ENCODE measurements around the gene CNDP2. TPM values are rescaled to one million over a fixed set of nuclear protein-coding genes. Genes with fewer than 3 reads are reported as not detected.
"Not testable (repeated sequence)": the region's sequence is repeated elsewhere in the genome, so short reads cannot be mapped to it uniquely, and the experiment has no call there.

Gene CNDP2
- total RNA-seq, 2 experiments from 2014 or later: 201 to 207 TPM

DNA sequence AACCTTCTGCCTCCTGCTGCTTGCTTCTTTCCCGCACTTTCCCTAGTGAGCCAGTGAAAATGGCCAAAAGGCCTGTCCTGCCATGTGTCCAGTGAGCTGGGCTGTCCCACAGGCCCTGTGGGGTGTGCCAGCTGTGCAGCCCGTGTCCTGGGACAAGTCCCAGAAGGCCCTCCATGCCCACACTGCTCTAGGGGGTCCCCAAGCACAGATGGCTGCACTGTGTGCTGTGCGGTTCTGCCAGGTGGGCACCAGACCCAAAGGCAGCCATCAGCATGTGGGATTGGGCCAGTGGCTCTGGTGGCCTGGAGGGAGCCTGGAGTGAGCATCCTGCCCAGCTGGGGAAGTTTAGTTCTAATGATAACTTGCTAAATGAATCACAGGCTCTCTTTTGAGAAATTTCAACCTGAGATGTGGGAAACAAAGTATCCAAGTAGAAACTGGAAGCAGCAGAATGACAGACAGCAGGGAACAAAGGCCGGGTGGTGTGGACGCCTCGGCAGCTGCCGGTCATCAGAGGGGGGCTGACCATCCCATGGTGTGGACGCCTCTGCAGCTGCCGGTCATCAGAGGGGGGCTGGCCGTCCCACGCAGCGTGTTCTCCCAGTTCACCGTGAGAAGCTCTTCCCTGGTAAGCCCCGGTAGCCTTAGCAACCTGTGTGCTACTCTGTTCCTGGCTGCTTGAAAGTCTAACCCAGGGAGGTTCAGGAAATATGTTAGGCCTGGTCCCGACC lies 9.9 kb upstream of the CNDP2 start:
- H3K9me3 Mint-ChIP-seq: no peaks in the 10 kb centered on the region
- peaks cover 19% of the 10 kb centered on the region for H3K4me1 Mint-ChIP-seq
- peak overlapping the region; percentile 29 for H3K27ac Mint-ChIP-seq
- no peaks in the 10 kb centered on the region for H3K27me3 Mint-ChIP-seq
- DNase-seq: no peak
- no peak overlapping the region for H3K4me3 Mint-ChIP-seq
- H3K36me3 Mint-ChIP-seq: no peaks in the 10 kb centered on the region

DNA sequence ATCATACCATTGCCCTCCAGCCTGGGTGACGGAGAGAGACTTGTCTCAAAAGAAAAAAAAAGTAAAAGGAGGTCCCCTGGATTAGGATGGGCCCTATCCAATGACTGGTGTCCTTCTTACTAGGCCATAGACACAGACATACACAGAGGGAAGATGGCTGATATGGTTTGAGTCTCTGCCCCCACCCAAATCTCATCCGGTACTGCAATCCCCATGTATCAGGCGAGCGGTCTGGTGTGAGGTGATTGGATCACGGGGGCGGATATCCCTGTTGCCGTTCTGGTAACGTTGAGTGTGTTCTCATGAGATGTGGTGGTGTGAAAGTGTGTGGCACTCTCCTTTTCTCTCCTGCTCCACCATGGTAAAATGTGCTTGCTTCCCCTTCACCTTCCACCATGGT lies 7.8 kb upstream of the CNDP2 start:
- H3K9me3 Mint-ChIP-seq: no peaks in the 10 kb centered on the region
- no peaks in the 10 kb centered on the region for H3K36me3 Mint-ChIP-seq
- no peak overlapping the region for H3K4me3 Mint-ChIP-seq
- H3K27ac Mint-ChIP-seq: no peak overlapping the region
- peaks cover 16% of the 10 kb centered on the region for H3K4me1 Mint-ChIP-seq
- no peaks in the 10 kb centered on the region for H3K27me3 Mint-ChIP-seq
- DNase-seq: no peak

DNA sequence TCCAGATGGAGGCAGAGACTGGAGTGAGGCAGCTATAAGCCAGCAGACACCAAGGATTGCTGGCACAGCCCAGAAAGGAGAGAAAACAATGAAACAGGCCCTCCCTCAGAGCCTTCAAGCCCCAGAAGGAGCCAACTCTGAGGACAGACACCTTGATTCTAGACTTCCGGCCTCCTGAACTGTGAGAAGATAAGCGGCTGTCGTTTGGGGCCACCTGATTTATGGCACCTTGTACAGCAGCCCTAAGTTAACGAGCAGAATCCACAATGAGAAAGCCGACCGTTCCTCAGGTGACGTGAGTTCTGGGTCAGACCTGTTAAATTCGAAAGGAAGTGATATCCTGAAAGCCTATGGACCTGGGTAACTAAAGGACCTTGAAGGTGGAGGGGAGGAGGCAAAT lies 7.3 kb upstream of the CNDP2 start:
- Mint-ChIP-seq H3K27me3 (no peaks in the 10 kb centered on the region), H3K4me1 (peaks cover 20% of the 10 kb centered on the region), H3K9me3 (no peaks in the 10 kb centered on the region), H3K36me3 (no peaks in the 10 kb centered on the region), H3K4me3 (no peak overlapping the region), H3K27ac (no peak overlapping the region)
- no peak for DNase-seq

DNA sequence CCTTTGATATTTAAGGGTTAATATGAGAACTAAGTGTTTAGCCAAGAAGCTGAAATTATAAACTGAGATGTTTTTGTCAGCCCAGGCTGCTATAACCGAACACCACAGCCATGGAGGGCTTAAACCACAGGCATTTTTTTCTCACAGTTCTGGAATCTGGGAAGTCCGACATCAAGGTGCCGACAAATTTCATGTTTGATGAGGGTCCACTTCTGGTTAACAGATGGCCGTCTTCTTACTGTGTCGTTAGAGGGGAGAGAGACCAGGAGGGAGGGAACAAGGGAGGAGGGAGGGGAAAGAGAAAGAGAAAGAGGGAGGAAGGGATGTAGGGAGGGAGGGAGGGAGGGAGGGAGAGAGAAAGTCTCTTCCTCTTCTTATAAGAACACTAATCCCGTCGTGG lies 6.5 kb upstream of the CNDP2 start:
- Mint-ChIP-seq H3K27ac (no peak overlapping the region), H3K9me3 (no peaks in the 10 kb centered on the region), H3K27me3 (no peaks in the 10 kb centered on the region), H3K4me3 (no peak overlapping the region), H3K36me3 (no peaks in the 10 kb centered on the region), H3K4me1 (peaks cover 18% of the 10 kb centered on the region)
- DNase-seq: no peak

DNA sequence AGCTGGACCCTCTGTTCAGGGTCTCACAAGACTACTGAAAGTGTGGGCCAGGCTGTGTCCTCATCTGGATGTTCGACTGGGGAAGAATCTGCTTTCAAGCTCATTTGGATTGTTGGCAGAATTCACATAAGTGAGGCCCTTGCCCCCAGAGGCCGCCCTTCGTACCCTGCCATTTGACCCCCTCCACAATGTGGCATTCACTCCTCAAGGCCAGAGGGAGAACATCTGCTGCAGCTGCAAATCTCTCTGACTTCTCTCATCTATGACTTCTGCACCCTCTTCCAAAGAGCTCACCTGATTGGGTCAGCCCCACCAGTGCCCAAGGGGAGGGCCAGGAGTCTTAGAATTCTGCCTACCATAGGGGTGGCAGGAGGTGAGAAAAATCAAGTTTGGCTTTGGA lies 3.9 kb upstream of the CNDP2 start:
- H3K27ac Mint-ChIP-seq: no peak overlapping the region
- H3K9me3 Mint-ChIP-seq: no peaks in the 10 kb centered on the region
- no peaks in the 10 kb centered on the region for H3K27me3 Mint-ChIP-seq
- peaks cover 6% of the 10 kb centered on the region for H3K36me3 Mint-ChIP-seq
- peaks cover 11% of the 10 kb centered on the region for H3K4me1 Mint-ChIP-seq
- H3K4me3 Mint-ChIP-seq: no peak overlapping the region
- no peak for DNase-seq

DNA sequence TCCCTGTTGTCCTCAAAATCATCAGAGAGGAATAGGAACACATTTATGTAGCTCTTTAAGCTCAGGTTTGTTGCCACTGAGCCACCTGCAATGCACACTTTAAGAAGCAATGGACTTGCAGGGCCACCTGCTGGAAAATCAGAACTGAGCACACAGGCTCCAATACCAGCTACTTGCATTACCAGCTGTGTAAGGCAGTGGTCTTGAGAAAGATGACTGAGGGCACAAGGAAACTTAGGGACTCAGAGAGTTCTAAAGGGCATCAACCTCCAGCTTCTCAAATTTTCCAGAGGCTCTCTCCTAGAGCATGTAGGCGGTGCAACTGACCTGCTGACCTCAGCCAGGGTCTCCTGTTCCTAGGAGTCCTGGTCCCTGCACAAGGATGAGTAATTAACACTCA lies 2.5 kb upstream of the CNDP2 start:
- DNase-seq: peak; percentile 52
- Mint-ChIP-seq H3K36me3 (peaks cover 19% of the 10 kb centered on the region), H3K27me3 (no peaks in the 10 kb centered on the region), H3K27ac (no peak overlapping the region), H3K4me1 (peaks cover 24% of the 10 kb centered on the region), H3K9me3 (no peaks in the 10 kb centered on the region), H3K4me3 (no peak overlapping the region)

DNA sequence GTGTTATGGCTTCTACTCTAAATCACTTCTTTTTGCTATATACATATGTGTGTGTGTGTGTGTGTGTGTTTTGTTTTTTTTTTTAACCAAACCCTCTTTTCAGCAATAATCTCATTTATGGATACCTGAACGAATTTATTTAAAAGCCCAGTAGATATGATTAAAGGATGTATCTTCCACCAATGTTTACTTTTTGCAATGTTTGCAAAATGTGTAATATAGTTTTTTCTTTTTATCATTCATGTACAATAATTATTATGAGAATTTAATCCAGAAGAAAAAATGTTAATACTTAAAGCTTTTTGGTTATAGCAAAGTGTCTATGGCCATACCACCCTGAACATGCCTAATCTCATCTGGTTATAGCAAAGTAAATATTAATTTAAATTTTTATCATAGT lies 1.6 kb upstream of the CNDP2 start:
- no peak overlapping the region for H3K4me3 Mint-ChIP-seq
- no peaks in the 10 kb centered on the region for H3K27me3 Mint-ChIP-seq
- peaks cover 20% of the 10 kb centered on the region for H3K36me3 Mint-ChIP-seq
- peaks cover 30% of the 10 kb centered on the region for H3K4me1 Mint-ChIP-seq
- H3K9me3 Mint-ChIP-seq: no peaks in the 10 kb centered on the region
- DNase-seq: no peak
- H3K27ac Mint-ChIP-seq: no peak overlapping the region

DNA sequence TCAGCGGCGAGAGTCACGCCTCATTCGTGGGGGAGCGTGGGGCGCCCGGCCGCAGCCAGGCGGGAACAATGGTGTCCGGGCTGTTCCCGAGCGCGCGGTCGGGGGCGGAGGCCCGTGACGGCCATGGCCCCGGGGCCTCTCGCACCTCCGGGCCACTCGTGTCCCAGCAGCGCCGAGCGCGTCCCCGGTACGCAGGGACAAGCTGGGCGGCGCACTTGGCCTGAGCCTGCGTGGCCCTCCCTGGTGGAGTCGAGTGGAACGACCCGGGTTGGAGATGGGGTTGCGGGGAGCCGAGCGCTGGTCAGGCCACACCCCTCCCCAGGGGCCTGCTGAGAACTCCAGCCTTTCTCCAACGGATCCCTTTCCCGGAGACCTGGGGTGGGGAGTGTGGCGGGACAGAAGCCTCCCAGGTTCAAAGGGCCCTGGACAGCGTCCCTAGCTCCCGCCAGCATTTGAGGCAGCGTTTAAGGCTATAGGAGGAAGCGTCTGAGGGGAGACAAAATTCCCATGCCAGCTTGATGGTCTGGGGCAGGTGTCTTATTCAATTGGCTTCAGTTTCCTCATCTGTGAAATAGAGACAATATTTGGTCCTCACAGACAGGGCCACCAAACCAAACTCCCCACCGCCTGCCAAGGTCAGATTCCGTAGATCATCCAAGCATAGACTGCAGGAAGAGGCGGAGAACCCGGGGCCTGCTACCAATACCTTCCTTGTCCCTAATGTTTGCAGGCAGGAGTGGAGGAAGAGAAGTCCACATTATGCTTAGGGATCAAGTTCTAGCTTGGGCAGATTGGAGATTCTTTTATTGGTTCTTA lies 553 bp downstream of the CNDP2 start:
- DNase-seq: peak; percentile 50
- H3K4me1 Mint-ChIP-seq: peaks cover 42% of the 10 kb centered on the region
- peak overlapping the region; percentile 98 for H3K4me3 Mint-ChIP-seq
- H3K9me3 Mint-ChIP-seq: no peaks in the 10 kb centered on the region
- H3K27ac Mint-ChIP-seq: peak overlapping the region; percentile 100
- no peaks in the 10 kb centered on the region for H3K27me3 Mint-ChIP-seq
- H3K36me3 Mint-ChIP-seq: peaks cover 37% of the 10 kb centered on the region

DNA sequence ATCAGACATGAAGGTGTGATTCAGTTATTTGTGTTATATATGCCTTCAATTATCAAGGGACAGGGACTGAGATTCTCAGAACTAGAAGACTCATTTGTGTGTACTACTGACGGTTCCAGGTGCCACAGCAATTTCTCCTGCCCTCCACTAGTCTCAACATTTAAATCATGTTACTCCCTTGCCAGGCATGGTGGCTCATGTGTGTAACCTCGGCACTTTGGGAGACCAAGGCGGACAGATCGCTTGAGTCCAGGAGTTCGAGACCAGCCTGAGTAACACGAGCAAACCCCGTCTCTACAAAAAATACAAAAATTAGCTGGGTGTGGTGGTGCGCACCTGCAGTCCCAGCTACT lies 1.1 kb downstream of the CNDP2 start:
- no peak for DNase-seq
- Mint-ChIP-seq H3K4me1 (peaks cover 42% of the 10 kb centered on the region), H3K27ac (peak overlapping the region; percentile 100), H3K4me3 (peak overlapping the region; percentile 98), H3K27me3 (no peaks in the 10 kb centered on the region), H3K36me3 (peaks cover 41% of the 10 kb centered on the region), H3K9me3 (no peaks in the 10 kb centered on the region)

DNA sequence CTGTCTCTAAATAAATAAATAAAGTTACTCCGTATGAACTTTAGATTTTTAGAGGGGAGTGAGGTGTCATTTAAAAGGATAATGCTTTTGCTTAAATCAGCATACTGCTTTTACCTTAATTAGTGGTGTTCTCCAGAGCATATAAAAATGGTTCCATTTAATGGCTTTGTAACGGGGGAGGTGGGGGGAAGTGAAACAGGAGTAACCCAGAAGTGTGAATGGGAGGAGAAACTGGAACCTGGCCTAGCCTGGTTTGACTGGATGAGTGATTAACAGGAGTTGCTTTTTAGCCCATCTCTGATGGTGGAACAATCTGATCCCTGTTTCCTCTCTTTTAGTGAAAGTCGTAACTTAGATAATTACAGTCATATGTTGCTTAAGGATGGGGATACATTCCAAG lies 1.6 kb downstream of the CNDP2 start:
- Mint-ChIP-seq H3K4me1 (peaks cover 44% of the 10 kb centered on the region), H3K27ac (peak overlapping the region; percentile 100), H3K4me3 (peak overlapping the region; percentile 98), H3K36me3 (peaks cover 45% of the 10 kb centered on the region), H3K27me3 (no peaks in the 10 kb centered on the region), H3K9me3 (no peaks in the 10 kb centered on the region)
- DNase-seq: no peak

DNA sequence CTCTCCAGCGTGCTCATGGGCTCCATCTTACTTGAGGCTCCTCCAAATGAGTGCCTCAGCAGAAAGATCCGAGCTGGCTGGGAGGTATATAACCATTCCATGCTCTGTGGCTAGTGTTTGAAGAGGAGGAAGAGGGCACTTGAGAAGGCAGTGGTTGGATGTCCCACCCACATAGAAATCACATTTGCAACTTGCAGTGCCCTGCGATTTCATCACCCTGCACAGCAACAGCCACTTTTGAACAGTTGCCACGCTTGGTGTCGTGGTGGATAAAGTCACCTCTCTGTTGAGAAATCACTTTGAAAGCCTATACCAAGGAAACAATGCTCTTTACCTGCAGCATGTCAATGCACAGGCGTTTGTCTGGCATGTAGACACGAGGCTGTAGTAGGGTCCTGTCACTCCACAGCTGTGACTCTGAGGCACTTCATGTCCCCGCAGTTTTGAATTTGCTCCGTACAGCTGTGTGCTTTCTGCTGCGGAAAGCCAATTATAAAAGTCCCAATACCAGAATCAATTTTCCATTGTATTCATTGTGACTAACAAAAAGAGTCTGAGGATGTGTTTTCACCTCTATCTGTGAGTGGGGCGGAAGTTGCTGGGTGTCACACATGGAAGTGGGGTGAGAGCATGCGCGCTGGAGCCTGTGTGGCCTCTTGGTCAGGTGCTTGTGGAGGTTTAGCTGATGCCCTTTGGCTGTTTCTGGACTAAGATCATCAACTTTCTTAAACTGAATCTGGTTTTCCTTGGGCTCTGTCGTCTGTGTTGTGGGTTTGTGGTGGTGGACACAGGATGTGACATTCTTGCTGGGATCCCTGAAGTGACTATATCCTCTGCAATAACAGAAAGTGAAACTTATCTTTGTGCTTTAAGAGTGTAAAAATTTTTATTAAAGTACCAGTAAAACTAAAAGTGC lies 2.8 kb downstream of the CNDP2 start:
- DNase-seq: peak; percentile 84
- peak overlapping the region; percentile 98 for H3K4me3 Mint-ChIP-seq
- H3K9me3 Mint-ChIP-seq: no peaks in the 10 kb centered on the region
- H3K27me3 Mint-ChIP-seq: no peaks in the 10 kb centered on the region
- peak overlapping the region; percentile 100 for H3K27ac Mint-ChIP-seq
- peaks cover 50% of the 10 kb centered on the region for H3K36me3 Mint-ChIP-seq
- H3K4me1 Mint-ChIP-seq: peaks cover 40% of the 10 kb centered on the region

DNA sequence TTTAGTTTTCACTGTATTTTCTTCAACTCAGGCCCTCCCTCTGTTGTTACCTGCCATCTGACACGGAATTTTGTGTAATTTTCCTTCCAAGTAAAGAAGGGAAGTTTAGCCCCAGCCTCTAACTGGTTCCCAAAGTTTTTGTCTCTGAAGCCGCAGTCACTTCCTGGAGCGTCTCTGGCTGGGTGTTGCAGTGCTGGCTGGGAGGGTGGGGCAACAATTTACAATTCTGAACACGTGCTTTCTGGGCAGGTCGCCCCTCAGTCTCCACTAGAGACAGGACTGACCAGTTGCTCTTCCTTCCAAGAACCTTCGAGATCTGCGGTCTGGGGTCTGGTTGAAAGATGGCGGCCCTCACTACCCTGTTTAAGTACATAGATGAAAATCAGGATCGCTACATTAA lies 3.5 kb downstream of the CNDP2 start:
- H3K27me3 Mint-ChIP-seq: no peaks in the 10 kb centered on the region
- H3K36me3 Mint-ChIP-seq: peaks cover 50% of the 10 kb centered on the region
- peak; percentile 65 for DNase-seq
- no peaks in the 10 kb centered on the region for H3K9me3 Mint-ChIP-seq
- peaks cover 40% of the 10 kb centered on the region for H3K4me1 Mint-ChIP-seq
- H3K27ac Mint-ChIP-seq: peak overlapping the region; percentile 100
- H3K4me3 Mint-ChIP-seq: peak overlapping the region; percentile 98

DNA sequence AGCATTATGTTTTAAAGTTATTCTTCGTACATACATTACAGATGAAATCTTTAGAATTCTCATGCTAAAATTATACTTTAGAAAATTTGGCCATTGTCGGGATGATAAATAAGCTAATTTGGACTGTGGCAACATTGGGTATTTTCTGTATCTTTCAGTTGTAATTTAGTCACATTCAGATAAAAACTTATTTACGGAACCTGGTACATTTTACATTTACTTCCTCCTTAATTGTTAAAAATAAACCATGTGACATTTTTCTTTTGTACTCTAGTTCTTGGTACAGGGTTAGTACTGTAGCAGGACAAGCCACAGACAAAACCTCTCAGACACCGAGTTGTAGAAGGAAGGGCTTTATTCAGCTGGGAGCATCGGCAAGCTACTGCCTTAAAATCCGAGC lies 4.2 kb downstream of the CNDP2 start:
- Mint-ChIP-seq H3K27ac (peak overlapping the region; percentile 81), H3K9me3 (no peaks in the 10 kb centered on the region), H3K4me3 (peak overlapping the region; percentile 83), H3K36me3 (peaks cover 50% of the 10 kb centered on the region), H3K27me3 (no peaks in the 10 kb centered on the region), H3K4me1 (peaks cover 39% of the 10 kb centered on the region)
- DNase-seq: no peak

DNA sequence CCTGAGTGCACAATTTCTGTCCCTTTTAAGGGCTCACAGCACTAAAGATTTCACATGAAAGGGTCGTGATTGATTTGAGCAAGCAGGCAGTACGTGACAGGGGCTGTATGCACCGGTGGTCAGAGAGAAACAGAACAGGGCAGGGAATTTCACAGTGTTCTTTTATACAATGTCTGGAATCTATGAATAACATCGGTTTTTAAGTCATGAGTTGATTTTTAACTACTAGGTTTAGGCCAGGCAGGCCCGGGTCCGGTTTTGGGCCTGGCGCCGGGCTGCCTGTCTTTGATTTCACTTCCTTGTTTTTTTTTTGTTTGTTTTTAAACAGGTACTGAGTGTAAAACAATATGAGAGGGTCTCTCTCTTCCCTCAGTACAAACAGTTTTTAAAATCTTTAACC lies 4.6 kb downstream of the CNDP2 start:
- not testable (repeated sequence) for DNase-seq, H3K27me3 Mint-ChIP-seq, H3K9me3 Mint-ChIP-seq
- H3K4me3 Mint-ChIP-seq: peak overlapping the region; percentile 83
- peaks cover 53% of the 10 kb centered on the region for H3K36me3 Mint-ChIP-seq
- peak overlapping the region; percentile 81 for H3K27ac Mint-ChIP-seq
- H3K4me1 Mint-ChIP-seq: peaks cover 38% of the 10 kb centered on the region

DNA sequence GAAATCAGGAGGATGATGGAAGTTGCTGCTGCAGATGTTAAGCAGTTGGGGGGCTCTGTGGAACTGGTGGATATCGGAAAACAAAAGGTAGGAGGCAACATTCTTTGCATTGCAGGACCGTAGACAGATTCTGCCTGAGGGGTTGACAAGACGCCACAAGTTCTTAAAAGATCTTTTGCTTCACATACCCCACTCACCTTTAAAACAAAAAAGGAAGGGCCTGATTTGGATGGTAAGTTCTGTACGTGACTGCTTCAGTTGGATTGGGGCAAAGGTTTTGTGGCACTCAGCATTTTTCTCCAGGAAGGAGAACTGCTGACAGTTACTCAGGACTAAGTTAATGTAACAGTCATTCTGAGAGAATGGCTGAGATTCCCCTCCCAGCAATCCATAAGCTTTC lies 5.2 kb downstream of the CNDP2 start:
- Mint-ChIP-seq H3K4me1 (peaks cover 38% of the 10 kb centered on the region), H3K4me3 (peak overlapping the region; percentile 83), H3K36me3 (peaks cover 54% of the 10 kb centered on the region), H3K27ac (peak overlapping the region; percentile 81), H3K9me3 (no peaks in the 10 kb centered on the region), H3K27me3 (no peaks in the 10 kb centered on the region)
- no peak for DNase-seq

Measured in activated naive CD8-positive, alpha-beta T cell treated with anti-CD3 and anti-CD28 coated beads for 36 hours (primary cell).